MM.1S (cell line): ENCODE measurements around the gene HSP90AA1.

Source experiments
- DNase-seq: peaks from one replicate; pipeline ENCODE4 v3.0.0-alpha.2; 2015
- H2AFZ ChIP-seq: fragments of 300-600 bp; sonication (generic); 2 replicates; pipeline ENCODE4 v1.6.0; 2016; ENCODE audit warnings: antibody characterized with exemption, low read length
- H3F3A ChIP-seq: fragments of 300-600 bp; sonication (generic); 2 replicates; pipeline ENCODE4 v1.6.1; 2016; ENCODE audit warnings: mild to moderate bottlenecking, antibody characterized with exemption, low read length, moderate library complexity, mixed read lengths; ENCODE audit not compliant: insufficient read depth
- H3K27ac ChIP-seq: fragments of 300-600 bp; sonication (generic); 2 replicates; pipeline ENCODE4 v1.5.1; 2016; ENCODE audit warnings: mild to moderate bottlenecking, low read length
- H3K27me3 ChIP-seq: fragments of 300-600 bp; sonication (generic); replicated peaks from 2 replicates; pipeline ENCODE4 v1.6.0; 2016; ENCODE audit warnings: low read length; ENCODE audit not compliant: insufficient read depth
- H3K36me3 ChIP-seq: fragments of 300-600 bp; sonication (generic); replicated peaks from 2 replicates; pipeline ENCODE4 v1.6.1; 2016; ENCODE audit warnings: mild to moderate bottlenecking, low read length, mixed read lengths; ENCODE audit not compliant: insufficient read depth
- H3K4me1 ChIP-seq: fragments of 300-600 bp; sonication (generic); 2 replicates; pipeline ENCODE4 v1.6.1; 2016; ENCODE audit warnings: low read length, mixed read lengths
- H3K4me2 ChIP-seq: fragments of 300-600 bp; sonication (generic); 2 replicates; pipeline ENCODE4 v1.6.0; 2016; ENCODE audit warnings: low read depth, low read length
- H3K4me3 ChIP-seq: fragments of 300-600 bp; sonication (generic); 2 replicates; pipeline ENCODE4 v1.5.1; 2016; ENCODE audit warnings: low read length, mixed read lengths
- H3K79me2 ChIP-seq: fragments of 300-600 bp; sonication (generic); 2 replicates; pipeline ENCODE4 v1.6.1; 2016; ENCODE audit warnings: mixed run types, low read length, mixed read lengths
- H3K9ac ChIP-seq: fragments of 300-600 bp; sonication (generic); 2 replicates; pipeline ENCODE4 v1.6.1; 2016; ENCODE audit warnings: low read length, mixed read lengths
- H3K9me2 ChIP-seq: fragments of 300-600 bp; sonication (generic); replicated peaks from 2 replicates; pipeline ENCODE4 v1.6.1; 2016; ENCODE audit warnings: mild to moderate bottlenecking, low read length, mixed read lengths; ENCODE audit not compliant: insufficient read depth
- H3K9me3 ChIP-seq: fragments of 300-600 bp; sonication (generic); replicated peaks from 2 replicates; pipeline ENCODE4 v1.6.1; 2016; ENCODE audit warnings: mild to moderate bottlenecking, low read length, mixed read lengths; ENCODE audit not compliant: insufficient read depth
- H4K20me1 ChIP-seq: fragments of 300-600 bp; sonication (generic); 2 replicates; pipeline ENCODE4 v1.6.1; 2016; ENCODE audit warnings: mild to moderate bottlenecking, low read length, moderate library complexity, mixed read lengths; ENCODE audit not compliant: insufficient read depth
- CTCF ChIP-seq: fragments of 300-600 bp; sonication (generic); IDR thresholded peaks from 2 replicates; pipeline ENCODE4 v1.5.1; 2016; ENCODE audit warnings: antibody characterized with exemption, low read length, mixed read lengths
- EZH2 ChIP-seq: fragments of 300-600 bp; sonication (generic); optimal IDR thresholded peaks from 2 replicates; pipeline ENCODE3; 2017; ENCODE audit warnings: low read depth, mild to moderate bottlenecking, antibody characterized with exemption, low read length, mixed read lengths
- EZH2phosphoT487 ChIP-seq: fragments of 300-600 bp; sonication (generic); IDR thresholded peaks from 2 replicates; pipeline ENCODE4 v1.6.1; 2018; ENCODE audit warnings: antibody characterized with exemption, low read length

The HSP90AA1 gene

DNA sequence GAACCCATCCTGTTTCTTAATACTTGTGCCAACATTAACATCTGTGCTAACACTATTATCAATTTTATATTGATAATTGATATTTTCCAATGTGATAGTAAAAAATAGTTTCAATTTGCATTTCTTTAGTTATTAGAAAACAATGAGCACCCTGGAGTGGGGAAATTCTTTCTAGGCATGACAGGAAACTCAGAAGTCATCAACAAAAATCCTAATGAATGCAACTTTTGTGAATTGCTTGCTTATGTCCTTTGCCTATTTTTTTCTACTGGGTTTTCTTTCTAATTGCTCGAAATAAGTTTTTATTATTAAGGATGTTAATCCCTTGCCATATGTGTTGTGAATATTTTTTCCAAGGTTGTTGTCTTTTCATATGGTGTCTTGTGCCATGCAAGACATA, 34.7 kb upstream of the HSP90AA1 start:
- Histone ChIP-seq H3F3A (no peaks in the 10 kb centered on the region), H3K9me3 (no peaks in the 10 kb centered on the region), H3K4me1 (no peaks in the 10 kb centered on the region), H3K27ac (no peak overlapping the region), H3K9ac (no peak overlapping the region), H3K27me3 (no peaks in the 10 kb centered on the region), H3K4me3 (no peak overlapping the region), H2AFZ (no peak overlapping the region), H4K20me1 (no peaks in the 10 kb centered on the region), H3K79me2 (no peaks in the 10 kb centered on the region), H3K9me2 (no peaks in the 10 kb centered on the region), H3K36me3 (no peaks in the 10 kb centered on the region), H3K4me2 (no peak overlapping the region)
- TF ChIP-seq EZH2 (no peak), CTCF (no peak), EZH2phosphoT487 (no peak)
- no peak for DNase-seq

DNA sequence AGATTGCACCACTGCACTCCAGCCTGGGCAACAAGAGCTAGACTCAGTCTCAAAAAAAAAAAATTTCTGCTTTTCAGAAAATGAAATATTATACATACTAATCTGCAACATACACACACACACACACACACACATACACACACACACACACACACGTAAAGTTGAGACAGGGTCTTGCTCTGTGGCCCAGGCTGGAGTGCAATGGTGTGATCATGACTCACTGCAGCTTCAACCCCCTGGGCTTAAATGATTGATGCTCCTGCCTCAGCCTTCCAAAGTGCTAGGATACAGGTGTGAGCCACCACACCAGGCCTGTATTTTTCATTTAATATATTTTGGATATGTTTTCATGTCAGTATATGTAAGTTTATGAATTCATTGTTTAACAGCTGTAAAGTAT, 34.0 kb upstream of the HSP90AA1 start:
- TF ChIP-seq EZH2 (no peak), CTCF (no peak), EZH2phosphoT487 (no peak)
- no peaks in the 10 kb centered on the region for H3K27me3 ChIP-seq
- H3K36me3 ChIP-seq = no peaks in the 10 kb centered on the region
- H3K79me2 ChIP-seq = no peaks in the 10 kb centered on the region
- H3K4me2 ChIP-seq = no peak overlapping the region
- no peaks in the 10 kb centered on the region for H3K4me1 ChIP-seq
- H3K4me3 ChIP-seq = no peak overlapping the region
- H4K20me1 ChIP-seq = no peaks in the 10 kb centered on the region
- no peak overlapping the region for H2AFZ ChIP-seq
- H3K27ac ChIP-seq = no peak overlapping the region
- no peaks in the 10 kb centered on the region for H3K9me2 ChIP-seq
- H3K9me3 ChIP-seq = no peaks in the 10 kb centered on the region
- no peak overlapping the region for H3K9ac ChIP-seq
- no peaks in the 10 kb centered on the region for H3F3A ChIP-seq
- no peak for DNase-seq

- no peaks in the 10 kb centered on the region for H4K20me1 ChIP-seq
- no peaks in the 10 kb centered on the region for H3K36me3 ChIP-seq
- no peak for TF ChIP-seq EZH2phosphoT487
- no peak for TF ChIP-seq EZH2
- no peak for TF ChIP-seq CTCF
- H3K27me3 ChIP-seq = no peaks in the 10 kb centered on the region
- DNase-seq = no peak
- H3K9me3 ChIP-seq = no peaks in the 10 kb centered on the region
- H3K79me2 ChIP-seq = no peaks in the 10 kb centered on the region
- no peaks in the 10 kb centered on the region for H3F3A ChIP-seq
- no peak overlapping the region for H2AFZ ChIP-seq
- H3K4me3 ChIP-seq = no peak overlapping the region
- no peak overlapping the region for H3K9ac ChIP-seq
- no peaks in the 10 kb centered on the region for H3K9me2 ChIP-seq
- H3K4me2 ChIP-seq = no peak overlapping the region
- no peak overlapping the region for H3K27ac ChIP-seq
- H3K4me1 ChIP-seq = no peaks in the 10 kb centered on the region
These were observed 31.0 kb upstream of the HSP90AA1 start for GRCh38 chr14:102117852-102118251.
